Measurements from ENCODE around the gene TREML2. TPM values are rescaled to one million over a fixed set of nuclear protein-coding genes. Genes with fewer than 3 reads are reported as not detected.

The TREML2 gene
- total RNA-seq, 2 donors from 2014 or later = not detected

DNA sequence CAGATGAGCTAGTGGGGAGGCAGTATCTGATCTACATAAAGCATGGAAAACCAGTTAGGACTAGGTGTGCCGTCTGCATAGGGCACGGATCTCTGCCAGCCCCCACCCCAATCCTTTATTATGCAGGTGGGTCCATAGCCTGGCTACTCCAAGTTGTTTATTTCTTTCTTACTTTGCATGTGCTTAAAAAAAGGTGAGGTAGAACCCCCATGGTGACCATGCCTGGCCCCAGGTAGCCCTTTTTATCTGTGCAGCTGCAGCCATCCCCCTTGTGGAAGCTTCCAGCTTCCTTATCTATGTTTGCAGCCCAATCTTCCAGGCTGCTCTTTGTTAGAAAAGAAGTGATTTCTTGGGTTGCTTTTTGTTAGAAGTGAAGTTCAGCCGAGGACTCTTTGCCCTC lies 29.0 kb downstream of the TREML2 start:
- H3K36me3 ChIP-seq (replicated peaks in 1 of 2; ENCODE audit: insufficient read depth in 1 of 2, low read depth in 2 of 2) = no peaks in the 10 kb centered on the region
- no peak overlapping the region for H3K4me3 ChIP-seq
- H3K9me3 ChIP-seq = no peaks in the 10 kb centered on the region
- WGBS, 2 donors = 33 to 45% methylated on average over 3 of the region's 3 CpGs
- TF ChIP-seq POLR2A (IDR thresholded peaks at IDR 0.05) = no peak
- TF ChIP-seq, protein P1, sequence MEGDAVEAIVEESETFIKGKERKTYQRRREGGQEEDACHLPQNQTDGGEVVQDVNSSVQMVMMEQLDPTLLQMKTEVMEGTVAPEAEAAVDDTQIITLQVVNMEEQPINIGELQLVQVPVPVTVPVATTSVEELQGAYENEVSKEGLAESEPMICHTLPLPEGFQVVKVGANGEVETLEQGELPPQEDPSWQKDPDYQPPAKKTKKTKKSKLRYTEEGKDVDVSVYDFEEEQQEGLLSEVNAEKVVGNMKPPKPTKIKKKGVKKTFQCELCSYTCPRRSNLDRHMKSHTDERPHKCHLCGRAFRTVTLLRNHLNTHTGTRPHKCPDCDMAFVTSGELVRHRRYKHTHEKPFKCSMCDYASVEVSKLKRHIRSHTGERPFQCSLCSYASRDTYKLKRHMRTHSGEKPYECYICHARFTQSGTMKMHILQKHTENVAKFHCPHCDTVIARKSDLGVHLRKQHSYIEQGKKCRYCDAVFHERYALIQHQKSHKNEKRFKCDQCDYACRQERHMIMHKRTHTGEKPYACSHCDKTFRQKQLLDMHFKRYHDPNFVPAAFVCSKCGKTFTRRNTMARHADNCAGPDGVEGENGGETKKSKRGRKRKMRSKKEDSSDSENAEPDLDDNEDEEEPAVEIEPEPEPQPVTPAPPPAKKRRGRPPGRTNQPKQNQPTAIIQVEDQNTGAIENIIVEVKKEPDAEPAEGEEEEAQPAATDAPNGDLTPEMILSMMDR (IDR thresholded peaks at IDR 0.05) = no peak
- ATAC-seq = no peak
- intact Hi-C loops (cut with DNase I) = no loop called here
- H3K4me1 ChIP-seq = no peaks in the 10 kb centered on the region
- DNase-seq = no peak
- H3K27ac ChIP-seq = no peak overlapping the region
- H3K27me3 ChIP-seq = no peaks in the 10 kb centered on the region

DNA sequence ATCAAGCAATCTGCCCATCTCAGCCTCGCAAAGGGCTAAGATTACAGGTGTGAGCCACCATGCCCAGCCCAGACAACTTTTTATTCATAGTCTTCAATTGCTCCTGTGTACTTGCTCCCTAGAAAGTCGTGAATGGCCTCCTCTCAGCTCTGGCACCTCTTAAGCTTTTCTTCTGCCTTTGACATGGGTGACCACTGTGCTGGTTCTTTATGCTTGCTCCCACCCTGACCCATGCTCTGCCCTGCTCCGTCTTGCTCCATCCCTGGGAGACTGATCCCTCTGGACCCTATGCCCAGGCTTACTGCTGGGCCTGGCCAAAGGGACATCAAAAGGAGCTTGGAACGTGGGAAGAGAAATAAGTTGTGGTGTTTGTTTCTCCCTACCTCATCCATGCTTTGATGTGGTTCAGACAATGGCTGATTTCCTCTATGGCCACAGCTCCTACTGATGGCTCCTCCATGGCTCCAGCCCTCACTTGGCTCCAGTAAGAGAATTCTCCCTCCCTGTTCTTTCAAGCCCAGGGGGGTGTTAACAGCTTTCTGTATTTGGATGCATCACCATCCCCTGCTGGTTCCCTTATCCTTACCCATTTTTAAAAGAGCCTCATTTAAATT lies 30.3 kb downstream of the TREML2 start:
- no peaks in the 10 kb centered on the region for H3K4me1 ChIP-seq
- no peak for TF ChIP-seq POLR2A (IDR thresholded peaks at IDR 0.05)
- TF ChIP-seq, protein P1 (IDR thresholded peaks at IDR 0.05) = no peak
- no peaks in the 10 kb centered on the region for H3K36me3 ChIP-seq (replicated peaks in 1 of 2; ENCODE audit: insufficient read depth in 1 of 2, low read depth in 2 of 2)
- H3K4me3 ChIP-seq = no peak overlapping the region
- H3K27ac ChIP-seq = no peak overlapping the region
- 61 to 81% methylated on average over 4 of the region's 4 CpGs for WGBS, 2 donors
- DNase-seq (no peak), ATAC-seq (no peak)
- no peaks in the 10 kb centered on the region for H3K9me3 ChIP-seq
- no peaks in the 10 kb centered on the region for H3K27me3 ChIP-seq
- intact Hi-C loops (cut with DNase I) = no loop called here

DNA sequence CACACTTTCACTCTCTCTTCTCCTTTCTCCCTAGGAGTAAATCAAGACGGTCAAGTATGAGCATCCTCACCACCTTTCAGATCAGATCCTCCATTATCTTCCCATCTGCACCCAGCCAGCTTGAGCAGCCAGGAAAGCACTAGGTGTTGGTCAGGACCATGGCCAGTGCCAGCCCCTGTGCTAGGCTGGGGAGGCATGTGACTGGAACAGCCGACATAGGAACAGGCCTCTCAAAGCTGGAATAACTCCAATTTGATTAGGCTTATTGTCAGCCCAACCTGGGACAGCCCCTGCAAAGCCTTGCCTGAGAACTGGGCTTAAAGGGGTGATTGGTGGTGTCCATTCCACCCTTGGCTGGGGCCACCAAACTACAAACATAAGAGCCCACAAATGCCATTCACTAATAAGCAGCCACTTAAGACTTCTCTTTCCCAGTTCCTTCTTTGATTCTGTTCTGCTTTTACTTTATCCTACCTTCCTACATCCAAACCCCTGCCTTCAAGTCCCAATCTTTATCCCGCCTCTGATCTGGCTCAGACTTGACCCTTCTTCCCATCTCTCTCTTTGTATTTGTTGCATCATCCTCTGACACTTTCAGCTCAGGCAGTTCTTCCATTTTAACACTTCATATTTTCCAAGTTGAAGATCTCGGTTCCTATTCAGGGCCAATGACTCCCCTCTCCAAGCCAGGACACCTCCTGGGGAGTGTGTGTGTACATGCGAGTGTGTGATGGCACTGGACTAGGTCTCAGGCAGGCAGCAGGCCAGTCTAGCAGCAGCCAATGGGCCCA lies 33.6 kb downstream of the TREML2 start:
- TF ChIP-seq, protein P1 (IDR thresholded peaks at IDR 0.05) = no peak
- TF ChIP-seq POLR2A (IDR thresholded peaks at IDR 0.05) = no peak
- intact Hi-C loops (cut with DNase I) = no loop called here
- no peak overlapping the region for H3K4me3 ChIP-seq
- no peaks in the 10 kb centered on the region for H3K9me3 ChIP-seq
- no peaks in the 10 kb centered on the region for H3K27me3 ChIP-seq
- no peaks in the 10 kb centered on the region for H3K4me1 ChIP-seq
- no peak for ATAC-seq
- no peaks in the 10 kb centered on the region for H3K36me3 ChIP-seq (replicated peaks in 1 of 2; ENCODE audit: insufficient read depth in 1 of 2, low read depth in 2 of 2)
- no peak for DNase-seq
- WGBS, 2 donors = 49 to 51% methylated on average over 5 of the region's 5 CpGs
- no peak overlapping the region for H3K27ac ChIP-seq

DNA sequence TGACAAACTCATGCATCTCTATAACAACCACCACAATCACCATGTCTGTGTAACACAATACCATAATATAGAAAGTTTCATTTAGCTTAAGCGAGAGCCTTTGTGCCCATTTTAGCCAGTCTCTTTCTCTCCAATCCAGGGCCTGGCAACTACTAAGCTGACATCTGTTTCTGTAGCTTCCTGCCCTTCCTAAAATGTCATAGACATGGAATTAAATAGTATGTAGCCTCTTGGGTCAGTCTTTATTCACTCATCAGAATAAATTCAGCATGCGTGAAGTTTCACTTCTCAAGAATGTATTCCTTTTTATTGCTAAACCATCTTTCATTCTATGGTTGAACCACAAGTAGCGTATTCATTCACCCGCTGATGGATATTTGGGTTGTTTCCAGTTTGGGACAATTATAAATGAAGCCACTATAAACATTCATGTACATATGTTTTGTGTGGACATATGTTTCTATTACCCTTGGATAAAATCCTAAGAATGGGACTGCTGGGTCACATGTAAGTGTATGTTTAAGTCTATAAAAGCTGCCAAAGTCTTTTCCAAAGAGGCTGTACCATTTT lies 36.3 kb downstream of the TREML2 start:
- TF ChIP-seq, protein P1 (IDR thresholded peaks at IDR 0.05) = no peak
- no peak for TF ChIP-seq POLR2A (IDR thresholded peaks at IDR 0.05)
- DNase-seq (no peak), ATAC-seq (no peak)
- H3K4me3 ChIP-seq = no peak overlapping the region
- no peaks in the 10 kb centered on the region for H3K4me1 ChIP-seq
- no peaks in the 10 kb centered on the region for H3K9me3 ChIP-seq
- intact Hi-C loops (cut with DNase I) = no loop called here
- WGBS, 2 donors = 86 to 95% methylated on average over 4 of the region's 4 CpGs
- no peaks in the 10 kb centered on the region for H3K27me3 ChIP-seq
- no peaks in the 10 kb centered on the region for H3K36me3 ChIP-seq (replicated peaks in 1 of 2; ENCODE audit: insufficient read depth in 1 of 2, low read depth in 2 of 2)
- H3K27ac ChIP-seq = no peak overlapping the region
